Measurements from ENCODE around the gene AGER.
"Not testable (repeated sequence)": the region's sequence is repeated elsewhere in the genome, so short reads cannot be mapped to it uniquely, and the experiment has no call there.

Gene AGER

DNA sequence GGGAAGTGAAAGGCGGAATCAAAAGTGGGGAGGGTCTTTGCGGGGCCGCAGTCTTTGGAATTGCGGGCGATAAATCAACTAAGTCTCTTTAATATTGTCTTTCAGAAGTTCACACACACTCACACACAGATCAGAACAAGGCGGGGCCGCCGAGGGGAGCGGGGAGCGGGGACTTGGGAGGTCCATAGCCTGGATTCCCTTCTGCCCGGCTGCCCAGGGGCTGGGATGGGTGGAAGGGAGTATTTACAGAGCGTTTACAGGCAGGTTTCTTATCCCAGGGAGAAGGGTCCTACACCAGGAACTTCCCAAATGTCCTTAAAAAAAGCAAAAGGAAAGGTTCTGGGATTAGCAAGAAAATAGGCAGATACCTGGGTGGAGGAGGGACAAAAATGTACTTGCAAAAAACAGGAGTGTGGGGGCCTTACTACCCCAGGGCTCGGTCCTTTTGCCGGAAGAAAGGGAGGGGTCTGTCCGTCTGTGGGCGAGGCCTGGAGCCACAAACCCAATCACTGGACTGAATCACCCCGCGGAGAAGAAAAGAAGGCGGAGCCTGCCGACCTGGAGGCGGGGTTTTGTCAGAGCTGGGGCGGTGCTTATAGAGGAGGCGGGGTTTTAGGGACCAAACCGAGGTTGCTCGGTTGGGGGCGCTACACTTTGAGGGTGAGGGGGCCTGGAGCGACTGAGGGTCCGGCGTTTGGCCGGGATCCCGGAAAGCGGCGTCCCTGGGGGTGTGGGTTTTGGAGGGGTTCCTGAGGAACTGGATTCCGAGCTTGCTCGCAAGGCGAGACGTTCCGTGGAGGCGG is 35.6 kb downstream of the AGER start:
- peak; percentile 57 for DNase-seq (ENCODE audit: low spot score)

DNA sequence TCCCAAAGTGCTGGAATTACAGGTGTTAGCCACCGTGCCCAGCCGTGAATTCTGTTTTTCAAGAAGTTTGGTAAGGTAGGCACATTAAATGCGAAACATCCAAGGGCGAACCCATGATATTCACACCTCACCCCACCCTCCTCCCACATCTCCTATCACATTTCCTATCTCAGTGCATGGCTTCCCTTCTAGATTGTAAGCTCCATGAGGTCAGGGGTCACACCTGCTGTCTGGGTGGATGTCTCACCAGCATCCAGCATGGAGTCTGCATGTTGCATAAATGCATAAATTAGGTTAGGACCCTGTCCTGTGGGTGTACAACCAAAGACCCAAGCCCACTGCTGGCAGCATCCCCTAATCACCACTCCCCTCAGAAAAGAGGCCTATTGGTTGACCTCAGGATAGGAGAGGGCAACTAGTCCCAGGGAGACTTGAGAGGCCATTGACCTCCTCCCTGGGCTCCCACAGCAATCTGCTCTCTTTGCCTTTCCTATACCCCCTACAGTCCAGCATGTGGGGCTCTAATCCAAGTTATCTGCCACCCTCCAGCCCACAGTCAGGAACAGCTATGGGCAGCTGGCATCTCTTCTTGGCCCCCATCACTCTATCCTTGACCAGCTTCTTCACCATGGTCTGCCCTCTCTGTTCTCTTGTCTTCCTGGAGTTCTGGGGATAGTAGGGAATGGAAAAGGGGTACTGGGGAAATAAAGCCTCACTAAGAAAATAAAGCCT is 36.5 kb downstream of the AGER start:
- DNase-seq (ENCODE audit: low spot score): no peak

DNA sequence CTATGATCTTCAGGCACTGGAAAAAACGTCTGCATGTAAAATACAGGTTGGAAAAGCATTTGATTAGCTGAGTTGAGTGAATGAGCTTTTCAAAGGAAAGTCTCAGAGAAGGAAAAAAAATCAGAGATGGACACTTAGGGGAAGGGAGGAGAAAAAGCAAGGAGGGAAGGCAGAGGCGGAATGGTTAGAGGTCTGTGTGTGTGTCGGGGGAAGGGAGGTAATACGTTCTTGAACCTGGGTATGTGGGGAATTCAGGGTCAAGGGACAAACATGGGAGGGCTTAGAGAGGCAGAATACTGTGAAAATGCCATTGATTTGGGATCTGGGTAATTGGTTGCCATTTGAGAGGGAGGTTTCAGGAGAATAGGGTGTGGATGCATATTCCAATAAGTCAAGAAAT is 37.4 kb downstream of the AGER start:
- no peak for DNase-seq (ENCODE audit: low spot score)

DNA sequence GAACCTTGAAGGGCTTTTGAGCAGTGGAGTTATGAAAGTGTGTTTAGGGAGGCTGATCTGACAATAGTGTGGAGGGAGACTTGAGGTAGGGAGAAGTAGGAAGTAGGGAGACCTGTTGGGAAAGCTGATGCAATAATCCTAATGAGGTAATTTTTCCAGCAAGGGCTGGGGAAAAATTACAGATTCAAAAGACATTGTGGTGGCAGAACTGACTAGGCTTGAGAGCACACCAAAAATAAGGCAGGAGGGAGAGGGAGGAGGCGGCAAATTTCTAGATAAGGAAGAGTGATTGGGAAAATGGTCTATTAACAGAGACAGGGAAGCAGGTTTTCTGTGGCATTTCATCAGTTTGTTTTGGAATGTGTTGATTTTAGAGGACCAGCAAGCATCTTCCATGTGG is 37.8 kb downstream of the AGER start:
- DNase-seq (ENCODE audit: low spot score): no peak

DNA sequence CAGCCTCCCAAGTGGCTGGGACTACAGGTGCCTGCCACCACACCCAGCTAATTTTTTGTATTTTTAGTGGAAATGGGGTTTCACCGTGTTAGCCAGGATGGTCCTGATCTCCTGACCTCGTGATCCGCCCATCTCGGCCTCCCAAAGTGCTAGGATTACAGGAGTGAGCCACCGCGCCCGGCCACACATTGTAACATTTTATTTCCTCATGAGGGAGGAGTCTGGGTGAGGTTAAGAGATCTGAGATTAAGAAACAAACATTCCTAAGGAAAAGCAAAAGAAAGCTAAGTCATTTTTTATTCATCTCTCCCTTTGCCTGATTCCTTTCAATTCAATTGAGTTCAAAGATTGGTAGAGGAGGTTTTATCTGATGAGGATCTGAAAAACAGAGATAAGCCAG is 39.8 kb downstream of the AGER start:
- not testable (repeated sequence) for DNase-seq (ENCODE audit: low spot score)

- no peak for DNase-seq (ENCODE audit: low spot score)
These were observed 43.5 kb downstream of the AGER start for GRCh38 chr6:32140420-32141046.

- DNase-seq (ENCODE audit: low spot score): no peak
These were observed 44.5 kb downstream of the AGER start for GRCh38 chr6:32139590-32139989.

DNA sequence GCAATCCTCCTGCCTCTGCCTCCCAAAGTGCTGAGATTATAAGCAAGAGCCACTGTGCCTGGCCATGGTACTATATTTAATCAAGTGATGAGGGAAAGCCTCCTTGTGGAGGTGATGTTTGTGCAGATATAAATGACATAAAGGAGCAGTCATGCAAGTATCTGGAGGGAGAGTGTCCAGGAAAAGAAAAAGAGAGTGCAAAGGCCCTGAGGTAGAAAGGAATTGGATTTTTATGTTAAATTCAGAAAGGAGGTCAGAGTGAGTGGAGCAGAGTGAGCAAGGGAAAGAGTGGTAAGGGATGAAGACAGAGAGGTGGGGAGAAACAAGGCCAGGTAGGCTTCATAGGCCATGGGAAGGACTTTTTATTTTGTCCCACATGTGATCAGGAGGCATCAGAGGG is 46.6 kb downstream of the AGER start:
- DNase-seq (ENCODE audit: low spot score): no peak

DNA sequence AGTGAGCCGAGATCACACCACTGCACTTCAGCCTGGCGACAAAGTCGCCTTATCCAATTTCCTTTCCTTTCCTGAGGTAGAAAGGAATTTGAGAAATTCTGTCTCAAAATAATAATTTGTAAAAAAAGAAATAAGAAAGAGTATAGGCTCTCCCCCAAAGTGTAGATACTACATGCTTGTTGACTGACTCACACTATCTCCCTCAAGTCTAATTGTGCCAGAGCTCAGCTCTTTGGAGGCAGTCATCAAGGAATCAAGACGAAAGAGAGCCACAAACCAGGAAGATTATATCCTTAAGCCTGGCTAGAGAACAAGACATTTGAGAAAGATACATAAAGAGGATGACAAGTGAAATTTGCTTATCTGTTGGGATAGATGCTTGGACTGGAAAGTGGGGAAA is 50.3 kb downstream of the AGER start:
- no peak for DNase-seq (ENCODE audit: low spot score)

- DNase-seq (ENCODE audit: low spot score): no peak
These were observed 51.9 kb downstream of the AGER start for GRCh38 chr6:32132110-32132509.

DNA sequence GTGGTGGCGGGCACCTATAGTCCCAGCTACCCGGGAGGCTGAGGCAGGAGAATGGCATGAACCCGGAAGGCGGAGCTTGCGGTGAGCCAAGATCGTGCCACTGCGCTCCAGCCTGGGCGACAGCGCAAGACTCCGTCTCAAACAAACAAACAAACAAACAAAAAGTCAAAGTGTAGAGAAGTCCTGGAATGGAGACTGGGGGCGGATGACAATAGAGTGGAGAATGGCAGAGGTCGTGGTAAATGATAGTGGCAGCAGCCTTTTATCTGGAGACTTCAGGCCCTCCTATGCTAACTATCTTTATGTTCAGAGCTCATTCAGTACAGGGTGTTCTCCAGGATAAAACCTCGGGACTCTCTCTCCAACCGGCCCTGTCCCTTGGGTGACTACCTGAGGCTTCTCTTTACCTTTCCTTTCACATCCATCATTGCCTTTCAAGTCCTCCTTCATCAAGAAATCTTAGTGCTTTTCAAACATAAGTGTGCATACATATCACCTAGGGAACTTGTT is 52.6 kb downstream of the AGER start:
- no peak for DNase-seq (ENCODE audit: low spot score)

Measured in CD4-positive, alpha-beta T cell treated with Interleukin-6 at 100 ng/mL for 8 hours (primary cell).